GM10266 (cell line): ENCODE measurements around the gene AKAP6.
"Not testable (repeated sequence)": the region's sequence is repeated elsewhere in the genome, so short reads cannot be mapped to it uniquely, and the experiment has no call there.

Experiments used
- DNase-seq: peaks from one replicate; pipeline ENCODE4 v3.0.0; 2012; ENCODE audit errors: extremely low spot score
- TF ChIP-seq, protein P1 (sequence below): IDR thresholded peaks from 2 replicates; pipeline ENCODE4 v1.5.1; 2012; ENCODE audit warnings: mild to moderate bottlenecking, low read depth; ENCODE audit not compliant: control insufficient read depth, insufficient read depth; ENCODE audit errors: missing control alignments

AKAP6 gene

DNA sequence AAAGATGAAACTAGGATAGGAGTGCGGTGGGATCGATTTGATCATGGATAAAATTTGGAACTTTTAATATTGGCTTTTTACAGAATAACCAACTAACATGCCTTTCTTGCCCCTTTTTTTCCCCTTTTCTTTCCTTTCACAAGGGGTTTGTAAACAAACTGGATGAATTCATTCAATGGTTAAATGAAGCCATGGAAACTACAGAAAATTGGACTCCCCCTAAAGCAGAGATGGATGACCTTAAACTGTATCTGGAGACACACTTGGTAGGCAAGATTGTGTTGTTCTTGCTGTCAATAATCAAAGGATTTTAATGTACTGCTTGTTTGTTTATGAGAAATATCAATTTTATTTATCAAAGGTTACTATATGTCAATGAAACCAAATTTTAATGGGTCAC lies 247.9 kb downstream of the AKAP6 start:
- no peak for DNase-seq
- TF ChIP-seq, protein P1, sequence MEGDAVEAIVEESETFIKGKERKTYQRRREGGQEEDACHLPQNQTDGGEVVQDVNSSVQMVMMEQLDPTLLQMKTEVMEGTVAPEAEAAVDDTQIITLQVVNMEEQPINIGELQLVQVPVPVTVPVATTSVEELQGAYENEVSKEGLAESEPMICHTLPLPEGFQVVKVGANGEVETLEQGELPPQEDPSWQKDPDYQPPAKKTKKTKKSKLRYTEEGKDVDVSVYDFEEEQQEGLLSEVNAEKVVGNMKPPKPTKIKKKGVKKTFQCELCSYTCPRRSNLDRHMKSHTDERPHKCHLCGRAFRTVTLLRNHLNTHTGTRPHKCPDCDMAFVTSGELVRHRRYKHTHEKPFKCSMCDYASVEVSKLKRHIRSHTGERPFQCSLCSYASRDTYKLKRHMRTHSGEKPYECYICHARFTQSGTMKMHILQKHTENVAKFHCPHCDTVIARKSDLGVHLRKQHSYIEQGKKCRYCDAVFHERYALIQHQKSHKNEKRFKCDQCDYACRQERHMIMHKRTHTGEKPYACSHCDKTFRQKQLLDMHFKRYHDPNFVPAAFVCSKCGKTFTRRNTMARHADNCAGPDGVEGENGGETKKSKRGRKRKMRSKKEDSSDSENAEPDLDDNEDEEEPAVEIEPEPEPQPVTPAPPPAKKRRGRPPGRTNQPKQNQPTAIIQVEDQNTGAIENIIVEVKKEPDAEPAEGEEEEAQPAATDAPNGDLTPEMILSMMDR = no peak

DNA sequence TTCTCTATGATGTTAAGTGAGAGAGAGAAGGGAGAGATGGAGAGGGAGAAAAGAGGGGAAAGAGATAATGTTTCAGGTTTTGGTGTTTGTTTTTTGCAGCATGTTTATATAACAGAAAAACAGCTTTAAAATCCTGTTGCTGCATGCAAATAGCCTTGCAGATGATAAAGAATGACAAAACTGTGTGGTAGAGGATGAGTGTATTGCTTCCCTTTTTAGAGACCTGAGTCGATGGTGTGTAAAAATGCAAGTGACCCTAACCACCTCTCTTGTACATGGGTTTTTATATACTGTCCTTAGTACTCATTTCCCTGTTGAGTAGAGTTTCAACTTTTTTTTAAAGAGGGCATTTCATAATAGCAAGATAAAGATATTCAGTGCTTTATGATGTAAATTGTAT lies 249.1 kb downstream of the AKAP6 start:
- DNase-seq = no peak

DNA sequence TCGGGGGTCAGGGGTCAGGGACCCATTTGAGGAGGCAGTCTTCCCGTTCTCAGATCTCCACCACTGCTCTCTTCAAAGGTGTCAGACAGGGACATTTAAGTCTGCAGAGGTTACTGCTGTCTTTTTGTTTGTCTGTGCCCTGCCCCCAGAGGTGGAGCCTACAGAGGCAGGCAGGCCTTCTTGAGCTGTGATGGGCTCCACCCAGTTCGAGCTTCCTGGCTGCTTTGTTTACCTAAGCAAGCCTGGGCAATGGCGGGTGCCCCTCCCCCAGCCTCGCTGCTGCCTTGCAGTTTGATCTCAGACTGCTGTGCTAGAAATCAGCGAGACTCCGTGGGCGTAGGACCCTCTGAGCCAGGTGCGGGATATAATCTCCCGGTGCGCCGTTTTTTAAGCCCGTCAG lies 254.3 kb downstream of the AKAP6 start:
- not testable (repeated sequence) for DNase-seq

More for the DNA sequence above, 249.1 kb downstream of the AKAP6 start:
- TF ChIP-seq, protein P1 = no peak

DNA sequence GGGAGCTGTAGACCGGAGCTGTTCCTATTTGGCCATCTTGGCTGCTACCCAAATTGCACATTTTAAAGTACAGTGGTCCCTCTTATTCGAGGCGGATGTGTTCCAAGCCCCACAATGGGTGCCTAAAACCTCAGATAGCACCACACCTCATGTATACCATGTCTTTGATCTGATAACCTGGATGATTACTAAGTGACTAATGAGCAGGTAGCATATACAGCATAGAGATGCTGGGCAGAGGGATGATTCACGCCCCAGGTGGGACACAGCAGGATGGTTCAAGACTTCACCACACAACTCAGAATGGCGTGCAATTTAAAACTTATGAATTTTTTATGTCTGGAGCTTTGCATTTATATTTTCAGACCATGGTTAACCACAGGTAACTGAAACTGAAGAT lies 255.0 kb downstream of the AKAP6 start:
- TF ChIP-seq, protein P1 = no peak
- DNase-seq = no peak

DNA sequence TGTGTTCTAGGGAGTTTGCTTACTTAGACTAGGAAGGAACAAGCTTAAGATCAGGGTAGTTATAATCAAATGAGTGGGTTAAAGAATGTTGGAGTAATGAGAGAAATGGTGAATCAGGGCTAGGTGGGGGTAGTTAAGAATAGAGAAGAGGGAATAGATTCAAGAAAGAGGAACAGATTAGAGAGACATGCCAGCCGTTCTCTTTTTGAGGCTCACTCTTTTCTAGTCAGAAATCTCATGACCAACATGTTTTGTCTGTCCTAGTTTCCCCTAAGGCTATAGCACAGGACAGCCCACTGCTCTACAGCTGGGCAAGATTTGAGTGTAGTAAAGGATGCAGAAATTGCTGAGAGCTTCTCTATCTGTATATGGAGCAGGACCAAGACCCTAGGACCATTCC lies 258.4 kb downstream of the AKAP6 start:
- TF ChIP-seq, protein P1 = no peak
- no peak for DNase-seq

DNA sequence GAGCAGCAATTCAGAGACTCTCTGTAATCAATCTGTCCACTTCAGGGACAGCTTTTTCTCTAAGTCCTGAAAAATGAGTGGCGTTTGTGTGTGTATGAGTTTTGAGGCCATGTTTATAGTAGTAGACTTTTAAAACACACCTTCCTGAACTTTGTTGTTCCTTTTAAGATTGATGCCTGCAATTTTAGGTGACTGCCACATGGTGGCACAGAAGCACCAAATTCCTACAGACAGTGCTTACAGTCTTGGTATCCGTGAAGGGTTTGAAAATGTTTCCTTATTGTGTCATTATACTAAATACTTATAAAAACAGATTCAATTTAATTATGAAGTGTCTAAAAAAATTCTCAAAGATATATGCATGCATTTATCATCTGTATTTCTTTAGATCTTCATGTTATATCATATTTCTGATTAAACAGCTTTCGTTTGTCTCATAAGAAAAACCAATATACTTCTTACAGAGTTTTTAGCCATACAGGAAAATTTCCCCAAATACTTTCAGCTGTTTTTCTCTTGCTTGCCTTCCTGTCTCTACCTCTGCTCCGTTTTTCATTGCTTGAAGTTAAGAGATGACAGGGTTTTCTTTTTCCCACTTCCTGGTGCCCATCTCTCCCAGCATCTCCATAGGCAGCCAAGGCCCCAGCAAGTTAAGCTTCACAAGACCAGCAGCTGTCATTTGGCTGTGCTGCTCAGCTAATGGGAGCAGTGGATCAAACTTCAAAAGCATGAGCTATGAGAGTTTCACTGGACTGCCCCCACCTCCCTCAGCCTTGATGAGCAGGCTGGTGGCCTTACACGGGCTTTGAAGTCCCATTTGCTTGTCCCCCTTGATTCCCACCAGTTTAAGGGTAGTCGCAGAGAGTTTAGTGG lies 259.6 kb downstream of the AKAP6 start:
- peak; percentile 18 for DNase-seq
- TF ChIP-seq, protein P1 = peak; percentile 58

DNA sequence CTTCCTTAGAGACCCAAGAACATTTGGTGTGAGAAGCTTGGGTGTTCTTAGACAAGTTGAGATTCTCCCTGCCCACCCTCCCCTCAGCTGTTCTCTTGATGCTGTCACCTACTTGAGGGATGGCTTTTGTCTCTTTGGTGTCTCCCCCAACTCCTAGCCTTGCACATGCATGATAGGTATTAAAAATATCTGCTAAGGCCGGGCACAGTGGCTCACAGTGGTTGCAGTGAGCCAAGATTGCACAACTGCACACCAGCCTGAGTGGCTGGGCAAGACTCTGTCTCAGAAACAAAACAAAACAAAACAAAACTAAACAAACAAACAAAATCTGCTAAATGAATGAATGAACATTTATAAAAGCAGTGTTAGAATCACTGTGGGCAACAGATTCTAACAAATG lies 261.1 kb downstream of the AKAP6 start:
- DNase-seq = no peak
- TF ChIP-seq, protein P1 = no peak
